Ammon's horn (tissue), 1 donor: ENCODE data around the gene PRDM2.

Experiments
- DNase-seq: peaks from one replicate; pipeline ENCODE4 v3.0.0-alpha.2; 2016; ENCODE audit warnings: low spot score

PRDM2 gene

DNA sequence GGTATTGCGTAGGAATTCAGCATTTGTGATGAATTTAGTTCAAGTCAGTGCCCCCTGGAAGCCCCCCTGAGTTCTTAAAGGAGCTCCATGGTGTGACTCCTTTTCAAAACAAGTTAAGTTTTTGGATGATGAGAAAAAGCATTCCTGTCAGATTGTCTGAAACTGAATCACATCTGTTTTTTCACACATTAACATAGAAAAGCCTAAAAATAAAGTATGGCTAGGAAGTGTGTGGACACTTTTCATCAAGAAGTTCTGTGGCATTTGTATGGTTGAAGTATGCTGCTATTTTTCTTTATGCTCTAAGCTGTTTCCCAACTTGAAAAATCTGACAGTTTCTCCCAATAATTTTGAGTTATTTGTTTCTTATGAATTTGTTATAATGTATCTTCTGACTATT, 33.7 kb downstream of the PRDM2 start:
- DNase-seq: no peak

DNA sequence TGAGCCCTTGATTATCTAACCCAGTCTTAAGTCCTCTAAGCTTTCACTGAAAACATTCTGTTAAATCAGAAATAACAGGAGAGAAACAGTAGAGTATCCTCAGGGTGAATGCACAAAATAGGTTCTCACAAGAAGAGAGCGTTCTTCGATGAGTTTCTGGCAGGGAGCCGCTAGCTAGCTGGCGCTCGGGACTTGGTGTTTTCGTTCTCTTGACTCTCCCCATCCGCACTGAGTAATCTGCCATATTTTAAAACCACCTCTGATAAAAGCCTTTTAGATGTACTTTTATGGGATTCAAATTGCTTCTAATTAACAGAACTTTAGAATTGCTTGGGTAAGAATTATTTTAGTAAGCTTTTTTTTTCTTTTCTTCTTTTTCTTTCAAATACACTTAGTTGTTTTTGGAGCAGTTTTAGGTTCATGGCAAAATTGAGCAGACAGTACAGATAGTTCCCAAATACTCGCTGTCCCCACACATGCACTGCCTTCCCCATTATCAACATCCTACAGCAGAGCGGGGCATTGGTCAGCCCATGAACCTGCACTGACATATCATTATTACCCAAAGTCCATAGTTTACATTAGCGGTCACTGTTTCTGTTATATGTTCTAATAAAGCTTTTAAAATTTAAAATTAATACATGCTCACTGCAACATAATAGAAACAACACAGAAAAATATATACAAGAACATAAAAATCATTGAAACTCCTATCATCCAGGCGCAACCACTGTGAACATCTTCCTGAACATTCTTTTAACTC, 35.4 kb downstream of the PRDM2 start:
- peak; percentile 39 for DNase-seq

DNA sequence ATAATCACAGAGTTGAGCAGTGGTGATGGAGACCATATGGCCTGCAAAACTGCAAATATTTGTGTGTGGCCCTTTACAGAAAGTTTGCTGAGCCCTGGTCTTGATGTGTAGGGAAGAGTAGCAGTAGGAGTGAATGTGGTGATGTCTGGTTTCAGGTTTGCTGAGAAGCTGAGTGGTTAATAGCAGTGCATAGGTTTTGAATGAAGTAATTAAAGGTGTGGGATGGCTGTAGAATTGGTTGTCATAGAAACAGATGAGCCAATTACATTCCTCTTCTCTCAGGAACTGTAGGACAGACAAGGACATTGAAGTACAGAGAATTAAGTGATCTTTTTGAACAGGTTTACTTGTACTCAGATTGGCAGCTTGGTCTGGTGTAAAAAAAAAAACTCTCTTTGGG, 37.4 kb downstream of the PRDM2 start:
- no peak for DNase-seq

DNA sequence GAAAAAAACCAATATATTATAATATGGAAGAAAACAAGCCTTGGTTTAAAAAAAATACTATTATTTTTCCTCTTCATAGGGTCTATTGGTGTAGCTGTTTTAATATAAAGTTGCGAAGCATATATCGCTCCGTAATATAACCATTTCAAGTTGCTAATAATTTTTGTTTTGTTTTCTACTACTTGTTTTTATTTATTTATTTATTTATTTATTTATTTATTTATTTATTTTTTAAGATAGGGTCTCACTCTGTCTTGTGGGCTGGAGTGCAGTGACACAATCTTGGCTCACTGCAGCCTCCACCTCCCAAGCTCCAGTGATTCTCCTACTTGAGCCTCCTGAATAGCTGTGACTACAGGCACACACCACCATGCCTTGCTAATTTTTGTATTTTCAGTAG, 46.4 kb downstream of the PRDM2 start:
- no peak for DNase-seq

DNA sequence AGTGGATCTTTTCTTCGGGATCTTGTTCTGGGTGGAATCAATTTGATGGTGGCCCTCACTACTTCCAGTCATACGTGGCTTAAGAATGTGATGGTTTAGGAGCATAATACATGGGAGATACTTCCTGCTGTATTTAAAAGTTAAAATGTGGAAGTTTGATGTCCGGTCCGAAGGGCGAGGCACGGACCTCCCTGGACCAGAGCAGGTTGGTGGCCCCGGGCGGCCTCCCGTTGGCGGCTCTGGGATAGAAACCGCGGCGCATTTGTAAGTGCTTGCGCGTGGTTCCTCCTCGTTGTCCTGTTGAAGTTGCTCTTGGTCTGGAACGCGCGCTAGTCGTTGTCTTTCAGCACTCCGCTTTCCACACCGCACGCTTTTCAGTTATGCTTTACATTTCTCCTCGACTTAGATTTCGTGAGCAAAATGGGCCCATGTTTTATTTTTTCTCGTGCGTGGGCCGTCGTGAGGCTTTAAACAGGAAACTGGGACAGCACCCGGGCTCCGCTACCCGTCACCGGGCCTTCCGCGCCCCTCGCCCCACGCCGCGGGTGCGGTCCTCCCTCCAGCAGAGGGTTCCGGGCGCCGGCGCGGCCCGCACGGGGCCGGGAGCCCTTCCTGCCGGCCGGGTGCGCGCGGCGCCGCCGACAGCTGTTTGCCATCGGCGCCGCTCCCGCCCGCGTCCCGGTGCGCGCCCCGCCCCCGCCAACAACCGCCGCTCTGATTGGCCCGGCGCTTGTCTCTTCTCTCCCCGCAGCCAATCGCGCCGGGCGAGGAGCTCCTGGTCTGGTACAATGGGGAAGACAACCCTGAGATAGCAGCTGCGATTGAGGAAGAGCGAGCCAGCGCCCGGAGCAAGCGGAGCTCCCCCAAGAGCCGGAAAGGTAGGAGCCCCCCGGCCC, 48.9 kb downstream of the PRDM2 start:
- peak; percentile 98 for DNase-seq

GRCh38 chr1:13749543-13750341, 49.8 kb downstream of the PRDM2 start:
- DNase-seq: peak; percentile 38

- no peak for DNase-seq
Measured at GRCh38 chr1:13751458-13751871, 51.5 kb downstream of the PRDM2 start.

DNA sequence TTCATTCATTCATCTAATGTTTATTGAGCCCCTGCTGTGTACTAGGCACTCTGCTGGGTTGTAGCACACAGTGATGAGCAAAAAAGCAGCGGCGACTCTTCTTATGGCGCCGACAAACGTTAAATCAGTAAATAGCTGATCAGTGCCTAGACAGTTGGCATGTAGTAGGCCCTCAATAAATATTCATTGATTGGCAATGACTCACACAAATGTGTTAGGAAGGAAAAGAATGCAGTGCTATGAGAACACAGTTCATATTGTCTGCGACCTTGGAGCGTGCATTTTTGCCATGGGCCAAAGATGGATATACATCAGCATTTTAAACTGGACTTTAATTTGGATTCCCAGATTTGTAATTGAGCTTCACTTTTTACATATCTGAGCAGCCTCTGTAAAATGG, 52.0 kb downstream of the PRDM2 start:
- no peak for DNase-seq

- DNase-seq: no peak
Measured at GRCh38 chr1:13752852-13753251, 52.9 kb downstream of the PRDM2 start.

- no peak for DNase-seq
Measured at GRCh38 chr1:13753636-13754402, 53.8 kb downstream of the PRDM2 start.

- DNase-seq: peak; percentile 58
Measured at GRCh38 chr1:13754510-13755103, 54.6 kb downstream of the PRDM2 start.

DNA sequence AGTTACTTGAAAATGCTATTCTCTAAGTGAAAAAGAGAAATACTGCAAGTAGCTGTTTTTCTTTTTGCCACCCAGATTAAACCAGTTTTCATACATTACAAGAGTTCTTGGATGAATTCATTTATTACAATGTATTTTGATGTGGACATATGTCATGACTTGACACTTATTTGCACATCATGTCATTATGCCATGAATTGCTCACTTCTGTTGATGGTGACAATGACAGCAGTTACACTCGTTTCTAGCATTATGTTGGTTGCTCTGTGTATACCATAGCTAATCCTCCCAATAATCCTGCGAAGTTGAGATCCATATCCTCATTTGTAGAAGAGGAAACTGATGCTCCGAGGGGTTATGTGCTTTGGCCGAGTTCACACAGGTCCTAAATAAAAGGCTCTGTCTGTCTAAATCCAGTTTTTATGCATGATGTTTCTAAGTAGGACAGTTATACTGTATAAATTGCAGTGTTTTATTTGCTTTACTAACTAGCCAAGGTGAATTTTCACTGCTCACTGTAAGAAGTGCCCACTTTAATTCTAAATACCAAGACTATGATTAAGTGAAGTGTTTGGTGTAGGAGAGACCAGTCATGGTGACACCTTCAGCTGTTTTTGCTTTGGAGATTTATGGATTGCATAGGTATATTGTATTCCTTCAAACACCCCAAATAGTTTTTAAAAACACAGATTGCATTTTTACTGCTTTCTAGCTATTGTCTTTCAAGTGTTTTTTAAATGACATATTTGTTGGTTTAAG, 56.7 kb downstream of the PRDM2 start:
- no peak for DNase-seq

DNA sequence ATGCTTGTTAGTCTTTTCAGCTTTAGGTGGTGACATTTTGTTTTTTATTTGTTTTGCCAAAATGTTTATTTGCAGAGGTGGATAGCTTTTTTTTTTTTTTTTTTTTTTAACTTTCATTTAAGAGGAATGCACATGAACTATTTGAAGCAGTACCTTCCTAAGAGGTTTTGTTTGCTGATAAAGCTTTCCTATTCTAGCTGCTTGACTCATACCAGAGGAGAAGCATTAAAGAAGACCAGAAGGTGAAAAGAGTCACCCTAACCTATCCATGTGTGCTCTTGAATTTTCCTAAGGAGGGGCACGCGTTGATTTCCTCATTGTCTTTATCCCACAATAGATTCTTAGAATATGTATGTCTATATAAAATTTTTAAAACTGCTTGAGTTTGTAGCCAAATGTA, 57.7 kb downstream of the PRDM2 start:
- no peak for DNase-seq

GRCh38 chr1:13759072-13759471, 59.1 kb downstream of the PRDM2 start:
- no peak for DNase-seq

DNA sequence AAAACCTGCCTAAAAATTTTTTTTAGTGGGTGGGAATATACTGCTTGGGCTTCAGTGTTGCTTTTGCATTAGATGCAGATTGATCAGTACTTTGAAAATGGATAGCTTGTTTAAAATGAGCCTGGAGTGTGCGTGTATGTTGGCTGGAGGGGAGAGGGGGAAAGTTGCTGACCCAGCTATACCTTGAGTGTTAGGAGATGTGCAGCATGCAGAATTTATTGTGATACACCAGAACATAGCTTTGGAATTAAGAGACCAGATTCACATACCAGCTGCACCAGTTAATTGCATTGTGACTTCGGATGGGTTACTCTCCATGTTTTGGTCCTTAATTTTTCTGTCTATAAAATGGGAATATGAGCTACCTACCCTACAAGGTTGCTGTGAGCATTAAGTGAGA, 60.4 kb downstream of the PRDM2 start:
- DNase-seq: no peak

DNA sequence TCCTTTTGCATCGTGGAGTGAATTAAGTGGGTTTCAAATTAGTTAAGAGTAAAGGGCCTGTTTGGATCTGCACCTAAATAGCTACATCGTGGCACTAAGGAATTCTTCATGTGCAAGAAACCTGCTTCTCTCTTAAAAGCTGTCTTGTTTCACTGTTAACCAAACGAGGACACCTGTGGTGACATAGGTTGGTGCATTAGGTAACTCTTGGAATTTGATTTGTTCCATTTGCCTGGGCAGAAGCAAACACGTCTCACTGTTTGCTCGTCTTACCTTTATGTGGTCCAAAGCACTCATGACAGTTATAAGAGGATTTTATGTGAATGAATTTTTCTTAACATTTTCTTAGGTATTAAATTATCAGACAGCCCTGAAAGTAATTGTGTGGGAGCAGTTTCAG, 60.9 kb downstream of the PRDM2 start:
- no peak for DNase-seq

- DNase-seq: peak; percentile 61
Measured at GRCh38 chr1:13761883-13762282, 61.9 kb downstream of the PRDM2 start.

GRCh38 chr1:13762642-13763041, 62.7 kb downstream of the PRDM2 start:
- peak; percentile 34 for DNase-seq

- DNase-seq: no peak
Measured at GRCh38 chr1:13763222-13763621, 63.2 kb downstream of the PRDM2 start.

DNA sequence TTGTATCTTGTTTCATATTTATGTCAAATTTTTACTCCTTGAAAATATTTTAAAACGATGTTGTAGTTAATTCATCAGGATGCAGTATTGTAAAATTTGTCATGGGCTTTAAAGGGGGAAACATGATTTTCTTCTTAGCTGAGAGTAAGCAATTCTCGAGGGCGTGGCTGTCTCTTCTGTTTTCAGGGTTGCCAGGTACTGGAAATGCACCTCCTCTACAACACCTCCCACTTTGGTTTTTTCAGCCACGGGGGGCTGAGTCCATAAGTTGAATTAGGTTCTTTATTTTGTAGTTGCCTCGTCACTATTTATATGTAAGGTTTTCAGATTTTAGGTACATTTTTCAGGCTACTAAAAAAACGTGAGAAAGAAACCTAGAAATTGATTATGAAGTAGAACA, 64.0 kb downstream of the PRDM2 start:
- DNase-seq: no peak
